Muscle of leg (tissue), 11 donors: ENCODE measurements around the gene PID1. TPM values are rescaled to one million over a fixed set of nuclear protein-coding genes. Genes with fewer than 3 reads are reported as not detected.

ENCODE experiments used
- DNase-seq: peaks from one replicate; pipeline ENCODE4 v3.0.0; 2013
- H3K27ac ChIP-seq: one replicate; pipeline ENCODE4 v1.5.1; 2013; ENCODE audit warnings: mild to moderate bottlenecking, low read length, control low read depth
- H3K27me3 ChIP-seq: one replicate; pipeline ENCODE4 v1.6.1; 2013; ENCODE audit warnings: low read length; ENCODE audit not compliant: control insufficient read depth, insufficient read depth
- H3K36me3 ChIP-seq: one replicate; pipeline ENCODE4 v1.6.1; 2013; ENCODE audit warnings: low read length; ENCODE audit not compliant: control insufficient read depth, insufficient read depth
- H3K4me1 ChIP-seq: one replicate; pipeline ENCODE4 v1.6.1; 2013; ENCODE audit warnings: low read length; ENCODE audit not compliant: control insufficient read depth, insufficient read depth
- H3K4me3 ChIP-seq: one replicate; pipeline ENCODE4 v1.5.1; 2013; ENCODE audit warnings: low read length, control low read depth
- H3K9me3 ChIP-seq: replicated peaks from 2 replicates; pipeline ENCODE4 v1.6.1; 2013; ENCODE audit warnings: low read depth, low read length; ENCODE audit not compliant: control insufficient read depth
- WGBS: methylation state at CpG from one replicate; pipeline ENCODE4 v1.1.5; 2013; ENCODE audit warnings: missing lambda C conversion rate; ENCODE audit not compliant: insufficient coverage; 5-methylcytosine and 5-hydroxymethylcytosine counted together
- polyA plus RNA-seq, 8 donors: library from polyadenylated mRNA; unstranded; fragments of 120-200 nt; gene quantifications; one replicate each; pipeline versions ENCODE4 v1.2.1 to v1.2.3, GENCODE V29; 2013; ENCODE audit warnings: inconsistent platforms in 1 of 8, low replicate concordance in 1 of 8; ENCODE audit not compliant: insufficient read length in 8 of 8, insufficient read depth in 1 of 8
- total RNA-seq: library from RNA; stranded (reverse); fragments of 120-200 nt; gene quantifications from one replicate; pipeline ENCODE4 v1.2.4, GENCODE V29; 2013

PID1 gene
- total and polyA plus RNA-seq, 9 donors, result 15.6 to 32.8 (median 28.4) TPM

DNA sequence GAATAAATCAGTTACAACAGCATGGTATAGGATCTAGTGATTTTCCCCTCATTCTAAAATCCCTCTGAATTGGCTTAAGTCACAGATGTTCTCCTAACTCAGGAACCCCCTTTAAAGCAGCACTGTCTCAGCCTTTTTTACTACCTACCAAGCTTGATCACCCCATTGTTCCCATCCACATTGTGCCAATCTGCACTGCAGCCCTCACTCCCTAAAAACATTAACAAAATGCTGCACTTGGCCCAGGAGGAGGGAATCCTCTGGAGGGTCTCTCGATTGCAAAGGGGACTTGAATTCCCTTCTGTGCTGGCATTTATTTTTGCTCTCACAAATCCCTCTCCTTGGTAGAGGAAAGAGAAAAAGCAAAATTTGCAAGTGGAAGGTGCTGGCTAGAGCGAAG, 223.0 kb downstream of the PID1 start:
- DNase-seq, result no peak
- Histone ChIP-seq H3K4me3 (no peak overlapping the region), H3K27ac (no peak overlapping the region), H3K9me3 (no peaks in the 10 kb centered on the region), H3K27me3 (no peaks in the 10 kb centered on the region), H3K4me1 (peaks cover 3% of the 10 kb centered on the region), H3K36me3 (no peaks in the 10 kb centered on the region)
- no CpG with 5 or more reads among the region's 2 CpGs for WGBS

DNA sequence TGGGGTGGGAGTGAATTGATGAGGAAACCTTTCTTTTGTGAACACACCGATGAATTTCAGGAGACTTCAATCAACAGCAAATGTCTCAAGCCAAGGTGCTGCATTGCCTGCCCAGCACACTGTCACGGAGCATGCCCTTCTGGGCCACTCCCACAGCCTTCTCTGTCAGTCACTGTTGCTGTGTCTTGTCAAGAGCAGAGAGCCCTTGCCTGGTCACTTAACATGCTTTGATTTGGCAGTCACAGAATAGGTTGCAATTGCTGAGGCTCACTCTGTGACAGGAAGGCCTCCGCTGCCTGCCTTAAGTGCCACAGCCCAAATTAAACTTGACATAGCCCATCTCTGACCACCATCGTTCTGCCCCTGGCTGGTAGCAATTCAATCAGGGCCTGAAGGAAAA, 225.4 kb downstream of the PID1 start:
- Histone ChIP-seq H3K27ac (no peak overlapping the region), H3K27me3 (no peaks in the 10 kb centered on the region), H3K4me1 (peaks cover 3% of the 10 kb centered on the region), H3K4me3 (no peak overlapping the region), H3K36me3 (no peaks in the 10 kb centered on the region), H3K9me3 (no peaks in the 10 kb centered on the region)
- WGBS, result 83% methylated on average over 2 of the region's 4 CpGs
- no peak for DNase-seq

DNA sequence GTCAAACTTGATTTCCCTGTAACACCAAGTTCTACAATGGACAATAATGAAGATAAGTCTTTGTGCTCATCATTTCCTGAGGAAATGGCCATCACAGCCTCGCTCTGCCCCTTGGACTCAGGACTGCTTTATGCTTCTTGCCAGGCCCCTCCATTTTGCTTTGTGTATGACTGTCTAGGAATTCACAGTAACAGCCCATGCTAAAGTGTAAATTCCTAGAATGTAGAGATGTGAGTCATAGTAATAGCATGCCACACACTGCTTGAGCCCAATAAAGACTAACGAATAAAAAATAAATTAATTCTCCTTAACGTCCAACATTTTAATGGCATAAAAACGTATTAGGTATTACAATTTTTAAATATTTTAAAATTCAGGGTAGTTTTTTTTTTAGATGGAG, 226.5 kb downstream of the PID1 start:
- WGBS, result no CpG with 5 or more reads among the region's 4 CpGs
- H3K27me3 ChIP-seq, result no peaks in the 10 kb centered on the region
- no peak overlapping the region for H3K27ac ChIP-seq
- H3K4me3 ChIP-seq, result no peak overlapping the region
- H3K9me3 ChIP-seq, result no peaks in the 10 kb centered on the region
- no peaks in the 10 kb centered on the region for H3K36me3 ChIP-seq
- no peak for DNase-seq
- H3K4me1 ChIP-seq, result no peaks in the 10 kb centered on the region

DNA sequence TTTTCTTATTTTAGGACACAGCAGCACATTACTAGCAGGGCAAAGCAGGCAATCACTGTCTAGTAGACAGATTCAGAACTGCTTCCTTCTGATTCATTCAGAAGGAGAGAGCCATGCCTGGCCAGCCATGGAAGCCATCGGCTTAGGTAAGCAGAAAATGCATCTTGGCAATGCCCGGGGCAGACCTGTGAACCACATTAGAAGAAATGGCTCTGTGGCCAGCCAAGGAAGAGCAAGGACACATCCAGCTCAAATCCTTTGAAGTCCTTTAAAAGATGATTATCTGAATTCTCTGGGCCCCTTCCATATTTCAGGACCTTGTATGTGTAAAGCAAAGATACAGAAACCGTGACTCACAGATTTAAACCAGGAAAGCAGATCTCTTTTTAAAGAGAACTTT, 227.4 kb downstream of the PID1 start:
- H3K27me3 ChIP-seq, result no peaks in the 10 kb centered on the region
- peak; percentile 75 for DNase-seq
- no peaks in the 10 kb centered on the region for H3K4me1 ChIP-seq
- no peak overlapping the region for H3K4me3 ChIP-seq
- no peaks in the 10 kb centered on the region for H3K36me3 ChIP-seq
- H3K27ac ChIP-seq, result no peak overlapping the region
- no peaks in the 10 kb centered on the region for H3K9me3 ChIP-seq
- 68% methylated on average over 2 of the region's 3 CpGs for WGBS

DNA sequence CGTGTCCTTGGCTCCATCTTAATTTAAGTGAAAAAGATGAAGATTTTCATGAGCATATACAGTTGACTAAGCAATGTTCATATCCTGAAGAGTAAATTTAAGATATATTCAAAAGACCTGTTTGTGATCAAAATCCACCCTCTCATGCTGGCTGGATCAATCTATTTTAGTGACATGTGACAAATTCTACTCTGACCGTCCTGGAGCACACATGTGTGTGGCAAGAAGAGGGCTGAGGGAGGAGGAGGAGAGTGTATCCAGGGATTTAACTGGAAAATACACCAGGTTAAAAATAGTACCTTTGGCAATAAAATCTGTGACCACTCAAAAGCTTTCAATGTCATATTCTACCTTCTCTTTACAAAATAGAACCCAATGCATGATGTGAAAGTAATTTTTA, 228.7 kb downstream of the PID1 start:
- DNase-seq, result no peak
- WGBS, result no CpG with 5 or more reads among the region's 2 CpGs
- Histone ChIP-seq H3K9me3 (no peaks in the 10 kb centered on the region), H3K27ac (no peak overlapping the region), H3K36me3 (no peaks in the 10 kb centered on the region), H3K4me3 (no peak overlapping the region), H3K27me3 (no peaks in the 10 kb centered on the region), H3K4me1 (no peaks in the 10 kb centered on the region)

DNA sequence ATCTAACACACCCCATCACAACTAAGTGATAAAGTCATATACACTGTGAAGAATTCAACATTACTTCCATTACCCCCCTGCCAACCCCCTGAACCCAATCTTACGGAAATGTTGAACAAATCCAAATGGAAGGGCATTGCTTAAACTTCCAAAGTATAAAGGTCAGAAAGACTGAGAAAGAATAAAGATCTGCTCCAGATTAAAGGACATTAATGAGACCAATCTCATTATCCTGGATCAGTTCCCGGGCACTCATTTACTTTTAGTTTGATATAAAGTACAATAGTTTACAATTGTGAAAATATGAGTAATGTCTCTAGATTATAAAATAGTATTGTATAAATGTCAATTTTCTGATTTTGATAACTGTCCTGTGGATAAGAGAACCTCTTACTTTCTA, 229.4 kb downstream of the PID1 start:
- H3K9me3 ChIP-seq, result no peaks in the 10 kb centered on the region
- no peaks in the 10 kb centered on the region for H3K27me3 ChIP-seq
- no peaks in the 10 kb centered on the region for H3K4me1 ChIP-seq
- no peak overlapping the region for H3K4me3 ChIP-seq
- no peak overlapping the region for H3K27ac ChIP-seq
- no peak for DNase-seq
- H3K36me3 ChIP-seq, result no peaks in the 10 kb centered on the region
- no CpG with 5 or more reads among the region's 2 CpGs for WGBS

DNA sequence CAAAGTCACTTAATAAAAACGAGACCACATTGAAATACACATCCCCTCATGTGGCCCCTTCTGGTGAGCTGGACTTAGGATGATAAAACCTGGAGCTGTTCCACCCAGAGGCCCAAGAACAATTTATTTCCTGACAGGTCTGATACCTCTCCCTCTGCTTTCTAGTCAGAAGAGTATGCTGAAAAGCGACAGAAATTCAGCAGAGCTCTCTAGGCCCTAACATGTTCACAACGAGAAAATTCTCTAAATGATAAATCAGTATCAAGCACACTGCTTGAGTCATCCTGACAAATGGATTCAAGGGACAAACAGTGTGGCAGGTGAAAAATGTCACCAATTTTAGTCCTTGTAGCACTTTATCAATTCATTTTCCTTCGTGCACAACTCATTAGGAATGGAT, 233.5 kb downstream of the PID1 start:
- DNase-seq, result no peak
- H3K4me3 ChIP-seq, result no peak overlapping the region
- H3K27ac ChIP-seq, result no peak overlapping the region
- no peaks in the 10 kb centered on the region for H3K27me3 ChIP-seq
- H3K36me3 ChIP-seq, result no peaks in the 10 kb centered on the region
- H3K4me1 ChIP-seq, result no peaks in the 10 kb centered on the region
- no peaks in the 10 kb centered on the region for H3K9me3 ChIP-seq
- WGBS, result no CpG with 5 or more reads among the region's 4 CpGs

DNA sequence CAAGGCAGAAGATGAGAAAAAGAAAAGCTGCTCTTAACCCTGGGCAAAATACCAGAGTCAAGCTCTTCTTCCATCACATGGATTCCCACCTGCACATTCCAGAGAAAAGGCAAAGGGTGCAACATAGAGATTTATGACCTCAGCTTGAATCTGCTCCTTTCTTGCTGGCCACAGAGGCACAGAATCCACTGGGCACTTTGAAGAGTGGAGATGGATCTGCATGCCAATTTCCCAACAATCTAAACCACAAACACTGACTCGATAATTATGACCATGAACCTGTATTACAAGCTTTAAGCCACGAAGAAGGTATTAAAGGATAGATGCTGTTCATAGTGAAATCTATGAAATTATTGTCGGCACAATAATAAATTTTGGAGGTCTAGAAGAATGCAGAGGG, 237.3 kb downstream of the PID1 start:
- DNase-seq, result no peak
- no peak overlapping the region for H3K4me3 ChIP-seq
- H3K27ac ChIP-seq, result no peak overlapping the region
- no peaks in the 10 kb centered on the region for H3K27me3 ChIP-seq
- H3K4me1 ChIP-seq, result no peaks in the 10 kb centered on the region
- H3K36me3 ChIP-seq, result no peaks in the 10 kb centered on the region
- no peaks in the 10 kb centered on the region for H3K9me3 ChIP-seq
- no CpG with 5 or more reads among the region's 3 CpGs for WGBS

DNA sequence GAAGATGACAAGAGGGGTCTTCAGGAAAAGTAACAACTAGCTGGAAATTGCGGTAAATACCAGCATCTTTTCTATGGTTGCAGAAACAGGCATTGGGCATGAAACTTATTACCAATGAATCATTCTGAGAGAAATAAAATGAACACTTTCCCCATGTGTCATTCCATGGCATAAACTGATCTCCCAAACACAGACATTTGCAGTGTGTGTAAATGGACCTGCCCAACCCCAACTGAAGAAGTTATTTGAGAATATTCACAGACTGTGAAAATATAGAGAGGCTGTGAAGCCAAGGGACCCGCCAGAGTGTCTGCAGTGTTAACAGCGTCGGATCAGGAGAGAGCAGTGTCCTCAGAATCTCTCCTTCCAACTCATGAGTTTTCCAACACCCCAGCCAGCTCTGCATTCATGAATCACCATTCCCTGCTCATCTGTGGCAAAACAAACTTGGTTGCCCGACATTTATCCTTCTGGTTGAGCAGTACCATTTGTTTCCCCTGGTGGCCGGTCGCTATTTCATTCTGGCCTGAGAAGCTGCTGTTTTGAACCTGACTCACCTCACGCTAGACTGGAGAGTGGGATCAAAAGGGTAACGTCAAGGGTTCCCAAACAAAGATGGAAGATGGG, 238.4 kb downstream of the PID1 start:
- Histone ChIP-seq H3K9me3 (no peaks in the 10 kb centered on the region), H3K4me1 (no peaks in the 10 kb centered on the region), H3K4me3 (no peak overlapping the region), H3K27me3 (no peaks in the 10 kb centered on the region), H3K36me3 (no peaks in the 10 kb centered on the region), H3K27ac (no peak overlapping the region)
- WGBS, result 95% methylated on average over 5 of the region's 9 CpGs
- no peak for DNase-seq

DNA sequence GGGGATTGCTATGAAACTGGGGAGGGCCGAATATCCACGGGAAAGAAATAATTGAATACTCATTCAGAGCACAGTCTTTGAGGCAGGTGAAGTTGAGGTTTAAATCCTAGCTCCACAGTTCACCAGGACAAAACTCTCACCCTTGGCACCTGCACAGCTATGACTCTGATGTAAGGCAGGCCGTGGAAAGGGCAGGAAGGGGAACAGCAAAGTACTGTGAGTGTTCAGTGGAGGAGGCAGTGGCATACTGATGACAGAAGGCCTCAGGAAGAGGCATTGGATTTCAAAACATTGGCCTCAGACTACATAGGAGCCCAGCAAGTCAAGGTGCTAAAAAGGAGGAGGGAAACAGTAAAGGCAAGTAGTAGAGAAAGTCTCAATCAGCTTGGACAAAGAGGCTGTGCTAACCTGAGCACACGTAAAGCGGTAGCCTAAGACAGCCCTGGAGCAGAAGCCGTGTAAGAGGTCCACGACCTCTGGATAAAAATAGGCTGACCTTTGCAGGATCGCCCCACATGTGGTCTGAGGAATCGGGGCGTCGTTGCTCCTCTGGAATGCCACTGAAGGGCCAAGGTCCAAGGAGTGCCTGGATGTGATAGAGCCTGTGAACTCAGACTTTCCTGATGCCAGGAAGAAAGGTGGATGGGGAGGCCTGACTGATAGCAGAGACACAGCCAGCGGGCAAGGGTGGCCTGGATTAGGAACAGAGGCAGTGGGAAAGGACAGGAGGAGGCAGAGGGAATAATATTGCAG, 243.6 kb downstream of the PID1 start:
- 74% methylated on average over 10 of the region's 12 CpGs for WGBS
- H3K4me3 ChIP-seq, result no peak overlapping the region
- no peak for DNase-seq
- no peaks in the 10 kb centered on the region for H3K27me3 ChIP-seq
- H3K4me1 ChIP-seq, result no peaks in the 10 kb centered on the region
- H3K36me3 ChIP-seq, result peaks cover 3% of the 10 kb centered on the region
- no peaks in the 10 kb centered on the region for H3K9me3 ChIP-seq
- H3K27ac ChIP-seq, result no peak overlapping the region
